ENCODE data around the gene TNFAIP3. TPM values are rescaled to one million over a fixed set of nuclear protein-coding genes. Genes with fewer than 3 reads are reported as not detected.

Gene TNFAIP3
- total and polyA plus RNA-seq, 2 of the 4 experiments (the other 2 are of a cell fraction): 5.0 to 14.2 TPM

DNA sequence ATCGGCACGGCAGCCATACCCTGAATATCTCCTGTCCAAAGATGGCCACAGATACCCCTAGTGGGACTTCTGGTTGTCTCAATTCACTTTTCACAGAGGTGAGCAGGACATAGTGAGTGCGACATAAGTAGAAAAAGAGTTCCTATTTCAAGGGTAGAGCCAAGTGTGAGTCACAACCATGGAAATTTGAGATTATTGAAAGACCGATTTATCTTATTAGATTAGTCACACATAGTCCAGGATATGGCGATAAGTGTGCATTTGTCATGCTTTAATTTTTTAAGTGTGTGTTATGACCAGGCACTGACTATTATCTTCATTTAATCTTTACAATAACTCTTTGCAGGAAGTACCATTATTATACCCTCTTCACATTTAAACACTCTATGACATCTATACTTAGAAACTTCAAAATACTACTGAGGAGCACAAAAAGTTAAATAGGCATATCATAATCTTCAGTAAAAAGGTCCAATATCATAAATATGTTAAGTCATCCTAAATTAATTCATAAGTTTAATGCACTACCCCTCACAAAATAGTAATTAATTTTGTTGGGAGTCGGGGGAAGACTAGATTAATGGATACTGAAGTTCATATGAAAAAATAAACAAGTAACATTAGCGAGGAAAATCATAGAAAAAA is 13.4 kb upstream of the TNFAIP3 start:
- intact Hi-C loops (cut with micrococcal nuclease): no loop called here
- WGBS, 2 experiments (ENCODE audit: extremely low coverage in 2 of 2, insufficient read length in 1 of 2): no CpG with 5 or more reads among the region's 7 CpGs
- H3K14ac ChIP-seq (replicated peaks; ENCODE audit: low read depth, low read length): peak overlapping the region; percentile 70; the same call in 1 of the 2 replicates

More for the DNA sequence above, 13.4 kb upstream of the TNFAIP3 start:
- peak overlapping the region; percentile 34 for H2BK5ac ChIP-seq (ENCODE audit: low read depth, low read length, poor library complexity, severe bottlenecking)
- in situ Hi-C loops (cut with MboI; ENCODE audit: low sequenced_read_pairs) (no loop called here), dilution Hi-C loops (cut with HindIII; ENCODE audit: low sequenced_read_pairs, unreplicated experiment) (no loop called here)
- H3K18ac ChIP-seq (ENCODE audit: low read depth, low read length): peak overlapping the region; percentile 69; the same call in 1 of the 2 replicates
- H3K23ac ChIP-seq (ENCODE audit: low read depth, low read length): no peak overlapping the region
- H4K20me1 ChIP-seq (ENCODE audit: insufficient read depth, low read length): no peaks in the 10 kb centered on the region
- H3K56ac ChIP-seq (ENCODE audit: extremely low read depth, insufficient read depth, low read length): no peak overlapping the region
- no peak overlapping the region for H3K4me3 ChIP-seq (ENCODE audit: insufficient read depth, low read depth, low read length)
- no peak overlapping the region for H3K9ac ChIP-seq (ENCODE audit: low read depth, low read length)
- CTCF ChIA-PET: no interaction called here
- H4K91ac ChIP-seq (ENCODE audit: insufficient read depth, low read depth, low read length): no peak overlapping the region; the same call in 1 of the 2 replicates
- peaks cover 18% of the 10 kb centered on the region for H3K4me1 ChIP-seq (ENCODE audit: control insufficient read depth, insufficient read depth, low read length)
- H3K9me3 ChIP-seq (ENCODE audit: control insufficient read depth, insufficient read depth, low read length): no peaks in the 10 kb centered on the region
- POLR2A ChIA-PET (ENCODE audit: unreplicated experiment): no interaction called here
- H2AK5ac ChIP-seq (ENCODE audit: low read depth, low read length): peak overlapping the region; percentile 69; the same call in 1 of the 2 replicates
- no peaks in the 10 kb centered on the region for H3K27me3 ChIP-seq (ENCODE audit: control insufficient read depth, insufficient read depth, low read length)
- peak overlapping the region; percentile 42; the same call in 1 of the 2 replicates for H4K5ac ChIP-seq (ENCODE audit: low read depth, low read length)
- peak overlapping the region; percentile 49 for H2BK120ac ChIP-seq (ENCODE audit: low read depth, low read length)
- peak; percentile 88 for DNase-seq
- no peaks in the 10 kb centered on the region for H3K79me1 ChIP-seq (ENCODE audit: low read depth in 1 of 2, low read length in 2 of 2)
- H3K4me2 ChIP-seq (ENCODE audit: low read depth, low read length): no peak overlapping the region
- H2BK20ac ChIP-seq (ENCODE audit: low read depth, low read length): peak overlapping the region; percentile 86; the same call in 1 of the 2 replicates
- ATAC-seq (ENCODE audit: low read depth): no peak
- no TSS peak for BruUV-seq (replicated peaks)
- no peak overlapping the region for H3K27ac ChIP-seq (ENCODE audit: insufficient read depth, low read length)
- H2BK15ac ChIP-seq (ENCODE audit: low read depth, low read length): peak overlapping the region; percentile 81; the same call in 1 of the 3 replicates
- peak overlapping the region; percentile 39; the same call in 1 of the 2 replicates for H3K4ac ChIP-seq (ENCODE audit: low read depth, low read length)
- peak overlapping the region; percentile 5 to 72; a peak in 2 of 4 replicates for H4K8ac ChIP-seq (ENCODE audit: low read depth in 2 of 2, low read length in 2 of 2)
- H3K36me3 ChIP-seq (ENCODE audit: control insufficient read depth, insufficient read depth, low read length): no peaks in the 10 kb centered on the region
- no peaks in the 10 kb centered on the region; the same call in none of the 2 replicates for H3K9me1 ChIP-seq (ENCODE audit: insufficient read depth, low read length)
- no peak overlapping the region for H2AFZ ChIP-seq (replicated peaks; ENCODE audit: low read length, poor library complexity)
- TF ChIP-seq, protein P1, sequence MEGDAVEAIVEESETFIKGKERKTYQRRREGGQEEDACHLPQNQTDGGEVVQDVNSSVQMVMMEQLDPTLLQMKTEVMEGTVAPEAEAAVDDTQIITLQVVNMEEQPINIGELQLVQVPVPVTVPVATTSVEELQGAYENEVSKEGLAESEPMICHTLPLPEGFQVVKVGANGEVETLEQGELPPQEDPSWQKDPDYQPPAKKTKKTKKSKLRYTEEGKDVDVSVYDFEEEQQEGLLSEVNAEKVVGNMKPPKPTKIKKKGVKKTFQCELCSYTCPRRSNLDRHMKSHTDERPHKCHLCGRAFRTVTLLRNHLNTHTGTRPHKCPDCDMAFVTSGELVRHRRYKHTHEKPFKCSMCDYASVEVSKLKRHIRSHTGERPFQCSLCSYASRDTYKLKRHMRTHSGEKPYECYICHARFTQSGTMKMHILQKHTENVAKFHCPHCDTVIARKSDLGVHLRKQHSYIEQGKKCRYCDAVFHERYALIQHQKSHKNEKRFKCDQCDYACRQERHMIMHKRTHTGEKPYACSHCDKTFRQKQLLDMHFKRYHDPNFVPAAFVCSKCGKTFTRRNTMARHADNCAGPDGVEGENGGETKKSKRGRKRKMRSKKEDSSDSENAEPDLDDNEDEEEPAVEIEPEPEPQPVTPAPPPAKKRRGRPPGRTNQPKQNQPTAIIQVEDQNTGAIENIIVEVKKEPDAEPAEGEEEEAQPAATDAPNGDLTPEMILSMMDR (conservative IDR thresholded peaks at IDR 0.05; ENCODE audit: low read depth, low read length): no peak
- peak; percentile 16; the same call in 1 of the 2 replicates for TF ChIP-seq BHLHE40 (IDR thresholded peaks at IDR 0.05; ENCODE audit: low read depth, low read length)
- TF ChIP-seq NFE2L2 (IDR thresholded peaks at IDR 0.05; ENCODE audit: low read depth, low read length): 0 out of 2 replicates have a peak, but pooled peaks have one; percentile 16
- peak; percentile 60 for TF ChIP-seq FOS (IDR thresholded peaks at IDR 0.05; ENCODE audit: low read depth, low read length)
- no peak overlapping the region for H2AK9ac ChIP-seq (replicated peaks; ENCODE audit: low read depth, low read length, poor library complexity)
